ENCODE data around the gene CYP2A6. TPM values are rescaled to one million over a fixed set of nuclear protein-coding genes. Genes with fewer than 3 reads are reported as not detected.
"Not testable (repeated sequence)": the region's sequence is repeated elsewhere in the genome, so short reads cannot be mapped to it uniquely, and the experiment has no call there.

The CYP2A6 gene
- polyA plus RNA-seq, 1 of the 3 experiments (the other 2 are of a cell fraction) = not detected

- CTCF ChIA-PET = interaction anchor here (1.3 kb wide), 1 partner anchor 148 kb away, joined by 3 read pairs; no protein-coding TSS in a partner anchor
- peak; percentile 69 for DNase-seq
- H3K27ac ChIP-seq (ENCODE audit: low read depth in 2 of 2, low read length in 1 of 2); H3K9me2 ChIP-seq; H2AFZ ChIP-seq (ENCODE audit: low read depth); H3K9ac ChIP-seq; H3K27me3 ChIP-seq (ENCODE audit: insufficient read depth); POLR2A ChIA-PET; H3K9me3 ChIP-seq; H3K4me2 ChIP-seq: not testable (repeated sequence)
- H4K20me1 ChIP-seq (ENCODE audit: insufficient read depth) = peaks cover 43% of the 10 kb centered on the region
- H3F3A ChIP-seq (replicated peaks; ENCODE audit: insufficient read depth) = peaks cover 18% of the 10 kb centered on the region
- peak overlapping the region in 1 of 2 experiments; percentile 30; a peak in 1 of 4 replicates for H3K4me3 ChIP-seq (ENCODE audit: low read depth in 2 of 2, low read length in 1 of 2)
- peak; percentile 48; the same call in 1 of the 2 replicates for TF ChIP-seq MAX (IDR thresholded peaks at IDR 0.05; ENCODE audit: low read depth)
- H3K4me1 ChIP-seq (ENCODE audit: control insufficient read depth in 1 of 2, insufficient read depth in 2 of 2, low read depth in 1 of 2, low read length in 1 of 2) = peaks cover 12 to 25% of the 10 kb centered on the region in 2 experiments; a peak in 3 of 4 replicates
- WGBS (ENCODE audit: low lambda C conversion rate) = 52% methylated on average over 34 of the region's 65 CpGs
- H3K36me3 ChIP-seq (replicated peaks in 1 of 2; ENCODE audit: control insufficient read depth in 1 of 2, insufficient read depth in 2 of 2, low read length in 1 of 2) = peaks cover 19 to 27% of the 10 kb centered on the region in 2 experiments
- H3K79me2 ChIP-seq (ENCODE audit: insufficient read depth) = peaks cover 37% of the 10 kb centered on the region
Observed at GRCh38 chr19:40810649-40811408, 39.4 kb downstream of the CYP2A6 start.

- no peak overlapping the region for H3K4me3 ChIP-seq (ENCODE audit: low read depth in 2 of 2, low read length in 1 of 2)
- peaks cover 21% of the 10 kb centered on the region for H3F3A ChIP-seq (replicated peaks; ENCODE audit: insufficient read depth)
- H2AFZ ChIP-seq (ENCODE audit: low read depth) = no peak overlapping the region
- peaks cover 19 to 31% of the 10 kb centered on the region in 2 experiments for H3K36me3 ChIP-seq (replicated peaks in 1 of 2; ENCODE audit: control insufficient read depth in 1 of 2, insufficient read depth in 2 of 2, low read length in 1 of 2)
- no peaks in the 10 kb centered on the region for H3K9me2 ChIP-seq
- no peak overlapping the region for H3K9ac ChIP-seq
- H4K20me1 ChIP-seq (ENCODE audit: insufficient read depth) = peaks cover 49% of the 10 kb centered on the region
- no peak overlapping the region for H3K4me2 ChIP-seq
- peaks cover 12 to 31% of the 10 kb centered on the region in 2 experiments; a peak in 3 of 4 replicates for H3K4me1 ChIP-seq (ENCODE audit: control insufficient read depth in 1 of 2, insufficient read depth in 2 of 2, low read depth in 1 of 2, low read length in 1 of 2)
- POLR2A ChIA-PET = no interaction called here
- DNase-seq = no peak
- peaks cover 44% of the 10 kb centered on the region for H3K79me2 ChIP-seq (ENCODE audit: insufficient read depth)
- CTCF ChIA-PET = interaction anchor here (1.0 kb wide), 1 partner anchor 9 kb away, joined by 3 read pairs; no protein-coding TSS in a partner anchor
- TF ChIP-seq NFIC (IDR thresholded peaks at IDR 0.05; ENCODE audit: borderline replicate concordance) (no peak), EP300 (IDR thresholded peaks at IDR 0.05; ENCODE audit: borderline replicate concordance in 1 of 2, low read depth in 1 of 2, low read length in 1 of 2) (no peak), ELF1 (IDR thresholded peaks at IDR 0.05) (no peak), ZBTB33 (IDR thresholded peaks at IDR 0.05; ENCODE audit: borderline replicate concordance, low read depth) (no peak), IRF3 (IDR thresholded peaks at IDR 0.05; ENCODE audit: low read depth, low read length) (no peak), USF2 (IDR thresholded peaks at IDR 0.05; ENCODE audit: borderline replicate concordance, low read depth, low read length) (no peak), FOSL2 (IDR thresholded peaks at IDR 0.05; ENCODE audit: borderline replicate concordance, low read depth) (no peak), FOXJ3 (CRISPR knock-in tag; IDR thresholded peaks at IDR 0.05) (no peak)
- H3K27ac ChIP-seq (ENCODE audit: low read depth in 2 of 2, low read length in 1 of 2) = no peak overlapping the region
- 98% methylated on average over 14 of the region's 14 CpGs for WGBS (ENCODE audit: low lambda C conversion rate)
- H3K9me3 ChIP-seq = no peaks in the 10 kb centered on the region
- H3K27me3 ChIP-seq (ENCODE audit: insufficient read depth) = no peaks in the 10 kb centered on the region
Observed at GRCh38 chr19:40810160-40810559, 40.1 kb downstream of the CYP2A6 start.

Measured in SK-N-SH (cell line).